Esophagus muscularis mucosa (tissue), 4 donors: ENCODE data around the gene HK3.

Source experiments
- CTCF ChIP-seq, 3 experiments: fragments of 200-600 bp in 2 of 3; fragments of 450-650 bp in 1 of 3; sonication (generic) in 2 of 3; IDR thresholded peaks; one replicate each; pipeline ENCODE4 v1.5.1; 2017 to 2019; ENCODE audit warnings: antibody characterized with exemption in 3 of 3, mild to moderate bottlenecking in 2 of 3, moderate library complexity in 1 of 3
- EP300 ChIP-seq: sonication (generic); formaldehyde crosslinking; IDR thresholded peaks from one replicate; pipeline ENCODE4 v1.6.1; 2017; ENCODE audit warnings: antibody characterized with exemption
- POLR2A ChIP-seq: fragments of 450-650 bp; IDR thresholded peaks from one replicate; pipeline ENCODE4 v1.6.1; 2017; ENCODE audit warnings: antibody characterized with exemption, moderate library complexity, mild to moderate bottlenecking, low read depth
- POLR2AphosphoS5 ChIP-seq, 2 donors: sonication (generic); formaldehyde crosslinking; IDR thresholded peaks; one replicate each; pipeline ENCODE4 v1.6.1; 2017; ENCODE audit warnings: antibody characterized with exemption in 2 of 2

GRCh38 chr5:176877793-176878331 lies 21.3 kb downstream of the HK3 start:
- TF ChIP-seq CTCF (IDR thresholded peaks at IDR 0.05) (no peak), POLR2A (no peak), EP300 (no peak), POLR2AphosphoS5 (IDR thresholded peaks at IDR 0.05) (no peak)
